Measurements from ENCODE around the gene CHP1. TPM values are rescaled to one million over a fixed set of nuclear protein-coding genes. Genes with fewer than 3 reads are reported as not detected.
A peak's percentile ranks its signal among the peaks of the same experiment; 100 is the strongest.

Gene CHP1
- total and polyA plus RNA-seq, 9 of the 15 experiments (the other 6 are each of a cell fraction or from before 2014, with no cell fraction given), result 31.7 to 83.4 (median 67.6) TPM

GRCh38 chr15:41256103-41256502 lies 25.0 kb downstream of the CHP1 start:
- intact Hi-C loops (cut with micrococcal nuclease), result no loop called here
- no peak overlapping the region for H3K27ac ChIP-seq (ENCODE audit: extremely low read depth, low read depth, low read length)
- POLR2A ChIA-PET, result interaction anchor here (0.6 kb wide), 1 partner anchor 10 kb away, joined by 3 read pairs; no protein-coding TSS in a partner anchor

GRCh38 chr15:41256577-41257038 lies 25.5 kb downstream of the CHP1 start:
- DNase-seq (ENCODE audit: extremely low read depth in 1 of 4, low spot score in 3 of 4) (no peak), ATAC-seq (no peak), FAIRE-seq (no peak)
- in situ Hi-C loops (cut with MboI) (no loop called here), intact Hi-C loops (cut with micrococcal nuclease) (no loop called here)
- no TSS peak for BruUV-seq (replicated peaks)
- ChIA-PET POLR2A (interaction anchor here (0.6 kb wide), 1 partner anchor 11 kb away, joined by 3 read pairs; no protein-coding TSS in a partner anchor), CTCF (ENCODE audit: low intra/inter-chr PET ratio) (no interaction called here)
- Histone ChIP-seq H3K9ac (ENCODE audit: insufficient read depth in 1 of 2, low read depth in 2 of 2, low read length in 2 of 2) (no peak overlapping the region), H3K27me3 (ENCODE audit: control insufficient read depth in 2 of 2, insufficient read depth in 2 of 2, low read length in 2 of 2) (no peaks in the 10 kb centered on the region), H3K4me1 (replicated peaks in 1 of 2; ENCODE audit: control insufficient read depth in 2 of 2, insufficient read depth in 2 of 2, low read length in 2 of 2) (peaks cover 4 to 10% of the 10 kb centered on the region in 2 experiments; a peak in 4 of 5 replicates), H3K79me2 (ENCODE audit: control insufficient read depth, insufficient read depth, low read length) (no peaks in the 10 kb centered on the region), H3K9me3 (replicated peaks; ENCODE audit: control insufficient read depth, insufficient read depth, low read depth, low read length) (no peaks in the 10 kb centered on the region), H3K9me1 (ENCODE audit: control insufficient read depth, insufficient read depth, low read length) (no peaks in the 10 kb centered on the region), H2AFZ (ENCODE audit: low read depth, low read length) (no peak overlapping the region), H3K4me2 (ENCODE audit: insufficient read depth, low read length) (no peak overlapping the region), H4K20me1 (replicated peaks; ENCODE audit: control insufficient read depth, insufficient read depth, low read length) (no peaks in the 10 kb centered on the region), H3K4me3 (no peak overlapping the region), H3K27ac (ENCODE audit: extremely low read depth, low read depth, low read length) (no peak overlapping the region), H3K36me3 (ENCODE audit: control insufficient read depth, insufficient read depth, low read length) (peaks cover 43% of the 10 kb centered on the region; the same call in 2 of the 3 replicates)
- WGBS (ENCODE audit: insufficient coverage, low coverage, missing lambda C conversion rate), result 96% methylated on average over 5 of the region's 5 CpGs
- TF ChIP-seq PHF21A (IDR thresholded peaks at IDR 0.05; ENCODE audit: borderline replicate concordance, low read depth), result no peak
- TF ChIP-seq BDP1 (IDR thresholded peaks at IDR 0.05; ENCODE audit: insufficient read depth, insufficient read length), result no peak
- no peak for TF ChIP-seq ZNF395 (CRISPR knock-in tag; IDR thresholded peaks at IDR 0.05)
- TF ChIP-seq RBM17 (IDR thresholded peaks at IDR 0.05; ENCODE audit: borderline replicate concordance, low read depth, low read length), result no peak
- no peak for TF ChIP-seq GABPB2 (CRISPR knock-in tag; conservative IDR thresholded peaks at IDR 0.05)
- no peak for TF ChIP-seq ZNF707 (CRISPR knock-in tag; conservative IDR thresholded peaks at IDR 0.05)
- TF ChIP-seq ZFP91 (CRISPR knock-in tag; IDR thresholded peaks at IDR 0.05), result no peak
- no peak for TF ChIP-seq PCBP1 (IDR thresholded peaks at IDR 0.05; ENCODE audit: low read depth, low read length, poor library complexity, severe bottlenecking)
- TF ChIP-seq TARDBP (IDR thresholded peaks at IDR 0.05), result no peak
- TF ChIP-seq RBM22 (IDR thresholded peaks at IDR 0.05; ENCODE audit: low read depth, low read length, poor library complexity, severe bottlenecking), result no peak
- TF ChIP-seq CHD4 (IDR thresholded peaks at IDR 0.05; ENCODE audit: insufficient read depth, insufficient replicate concordance, low read depth, low read length, poor library complexity, severe bottlenecking), result no peak

More at GRCh38 chr15:41256103-41256502, 25.0 kb downstream of the CHP1 start:
- no peak overlapping the region for H3K4me3 ChIP-seq
- H3K9ac ChIP-seq (ENCODE audit: insufficient read depth in 1 of 2, low read depth in 2 of 2, low read length in 2 of 2), result no peak overlapping the region
- DNase-seq (ENCODE audit: extremely low read depth in 1 of 4, low spot score in 3 of 4) (no peak), ATAC-seq (no peak), FAIRE-seq (peak; percentile 37)
- no peak overlapping the region for H3K4me2 ChIP-seq (ENCODE audit: insufficient read depth, low read length)
- H3K79me2 ChIP-seq (ENCODE audit: control insufficient read depth, insufficient read depth, low read length), result no peaks in the 10 kb centered on the region
- BruUV-seq (replicated peaks), result no TSS peak
- no peaks in the 10 kb centered on the region for H4K20me1 ChIP-seq (replicated peaks; ENCODE audit: control insufficient read depth, insufficient read depth, low read length)
- 92% methylated on average over 3 of the region's 3 CpGs for WGBS (ENCODE audit: insufficient coverage, low coverage, missing lambda C conversion rate)
- no peaks in the 10 kb centered on the region for H3K27me3 ChIP-seq (ENCODE audit: control insufficient read depth in 2 of 2, insufficient read depth in 2 of 2, low read length in 2 of 2)
- peaks cover 4 to 10% of the 10 kb centered on the region in 2 experiments; a peak in 4 of 5 replicates for H3K4me1 ChIP-seq (replicated peaks in 1 of 2; ENCODE audit: control insufficient read depth in 2 of 2, insufficient read depth in 2 of 2, low read length in 2 of 2)
- no peak for TF ChIP-seq TOE1 (IDR thresholded peaks at IDR 0.05; ENCODE audit: borderline replicate concordance)
- no peak for TF ChIP-seq TOE1 (CRISPR knock-in tag; IDR thresholded peaks at IDR 0.05; ENCODE audit: borderline replicate concordance, low read depth)
- no peak for TF ChIP-seq PHB2 (IDR thresholded peaks at IDR 0.05; ENCODE audit: low read depth)
- no peak for TF ChIP-seq U2AF1 (optimal IDR thresholded peaks at IDR 0.05; ENCODE audit: low read depth, low read length)
- no peak for TF ChIP-seq HDAC2 (IDR thresholded peaks at IDR 0.05)
- TF ChIP-seq ZNF79 (CRISPR knock-in tag; IDR thresholded peaks at IDR 0.05; ENCODE audit: low read depth), result no peak
- no peaks in the 10 kb centered on the region for H3K9me3 ChIP-seq (replicated peaks; ENCODE audit: control insufficient read depth, insufficient read depth, low read depth, low read length)
- H3K9me1 ChIP-seq (ENCODE audit: control insufficient read depth, insufficient read depth, low read length), result no peaks in the 10 kb centered on the region
- no peak overlapping the region for H2AFZ ChIP-seq (ENCODE audit: low read depth, low read length)
- in situ Hi-C loops (cut with MboI), result no loop called here
- CTCF ChIA-PET (ENCODE audit: low intra/inter-chr PET ratio), result no interaction called here
- peaks cover 46% of the 10 kb centered on the region; the same call in 2 of the 3 replicates for H3K36me3 ChIP-seq (ENCODE audit: control insufficient read depth, insufficient read depth, low read length)

All from K562 (cell line).